Calu3 (cell line): ENCODE data around the gene CASP5. TPM values are rescaled to one million over a fixed set of nuclear protein-coding genes. Genes with fewer than 3 reads are reported as not detected.

Source experiments
- BruUV-seq: library from RNA; stranded (reverse); fragments of 400-500 nt; replicated peaks from 2 replicates; lab custom pipeline; 2021; lab: Mats Ljungman, UMichigan
- CTCF ChIA-PET: fragments of 300-600 bp; sonication (Branson Sonifier 250); formaldehyde crosslinking; loops from one replicate; lab custom pipeline; 2022; ENCODE audit warnings: antibody characterized with exemption; lab: Charles Lee
- DNase-seq: peaks from one replicate; pipeline ENCODE4 v3.0.0; 2022
- H3K27ac Mint-ChIP-seq: one replicate; pipeline ENCODE4 v1.8.0; 2022; ENCODE audit warnings: mixed read lengths; ENCODE audit not compliant: unreplicated experiment
- H3K27me3 Mint-ChIP-seq: one replicate; pipeline ENCODE4 v1.8.0; 2022; ENCODE audit warnings: mixed read lengths; ENCODE audit not compliant: unreplicated experiment
- H3K36me3 Mint-ChIP-seq: one replicate; pipeline ENCODE4 v1.8.0; 2022; ENCODE audit warnings: mild to moderate bottlenecking, moderate library complexity, mixed read lengths; ENCODE audit not compliant: insufficient read depth, unreplicated experiment
- H3K4me1 Mint-ChIP-seq: one replicate; pipeline ENCODE4 v1.8.0; 2022; ENCODE audit warnings: mild to moderate bottlenecking, low read depth, mixed read lengths; ENCODE audit not compliant: unreplicated experiment
- H3K4me3 Mint-ChIP-seq: one replicate; pipeline ENCODE4 v1.8.0; 2022; ENCODE audit warnings: mild to moderate bottlenecking, low read depth, moderate library complexity, mixed read lengths; ENCODE audit not compliant: unreplicated experiment
- H3K9me3 Mint-ChIP-seq: one replicate; pipeline ENCODE4 v1.8.0; 2022; ENCODE audit warnings: low read depth, mixed read lengths; ENCODE audit not compliant: unreplicated experiment
- intact Hi-C: fragments of 100-400 bp; cut with micrococcal nuclease; formaldehyde crosslinking; loops from one replicate; pipeline ENCODE4 v1.10.0; 2022; ENCODE audit not compliant: unreplicated experiment
- total RNA-seq: library from RNA; stranded (reverse); gene quantifications from 2 replicates; pipeline ENCODE4 v1.2.3, GENCODE V29; 2022
- TF ChIP-seq, protein P1 (sequence below): fragments of 200-600 bp; IDR thresholded peaks from one replicate; pipeline ENCODE4 v1.8.0; 2022; ENCODE audit warnings: antibody characterized with exemption; ENCODE audit not compliant: unreplicated experiment

The CASP5 gene
- total RNA-seq, 1 experiment from 2014 or later, result not detected

DNA sequence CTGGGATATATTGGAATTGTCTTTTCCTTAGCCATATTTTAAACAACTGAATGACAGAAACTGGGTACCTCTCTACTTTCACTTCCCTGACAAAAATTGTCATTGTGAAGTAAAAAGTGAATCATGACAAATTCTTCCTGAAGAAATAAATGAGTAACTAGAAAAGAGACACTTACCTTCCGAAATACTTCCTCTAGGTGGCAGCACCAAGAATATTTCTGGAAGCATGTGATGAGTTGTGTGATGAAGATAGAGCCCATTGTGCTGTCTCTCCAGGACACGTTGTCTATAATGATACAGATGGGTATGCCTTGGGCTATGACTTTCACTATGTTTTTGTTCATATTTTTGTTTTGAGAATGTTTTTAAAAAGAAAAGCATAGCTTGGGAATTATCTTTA is 76.1 kb downstream of the CASP5 start:
- peak; percentile 13 for DNase-seq
- BruUV-seq, result no TSS peak
- no peaks in the 10 kb centered on the region for H3K27me3 Mint-ChIP-seq
- H3K4me1 Mint-ChIP-seq, result peaks cover 8% of the 10 kb centered on the region
- no peaks in the 10 kb centered on the region for H3K9me3 Mint-ChIP-seq
- peak overlapping the region; percentile 13 for H3K27ac Mint-ChIP-seq
- TF ChIP-seq, protein P1, sequence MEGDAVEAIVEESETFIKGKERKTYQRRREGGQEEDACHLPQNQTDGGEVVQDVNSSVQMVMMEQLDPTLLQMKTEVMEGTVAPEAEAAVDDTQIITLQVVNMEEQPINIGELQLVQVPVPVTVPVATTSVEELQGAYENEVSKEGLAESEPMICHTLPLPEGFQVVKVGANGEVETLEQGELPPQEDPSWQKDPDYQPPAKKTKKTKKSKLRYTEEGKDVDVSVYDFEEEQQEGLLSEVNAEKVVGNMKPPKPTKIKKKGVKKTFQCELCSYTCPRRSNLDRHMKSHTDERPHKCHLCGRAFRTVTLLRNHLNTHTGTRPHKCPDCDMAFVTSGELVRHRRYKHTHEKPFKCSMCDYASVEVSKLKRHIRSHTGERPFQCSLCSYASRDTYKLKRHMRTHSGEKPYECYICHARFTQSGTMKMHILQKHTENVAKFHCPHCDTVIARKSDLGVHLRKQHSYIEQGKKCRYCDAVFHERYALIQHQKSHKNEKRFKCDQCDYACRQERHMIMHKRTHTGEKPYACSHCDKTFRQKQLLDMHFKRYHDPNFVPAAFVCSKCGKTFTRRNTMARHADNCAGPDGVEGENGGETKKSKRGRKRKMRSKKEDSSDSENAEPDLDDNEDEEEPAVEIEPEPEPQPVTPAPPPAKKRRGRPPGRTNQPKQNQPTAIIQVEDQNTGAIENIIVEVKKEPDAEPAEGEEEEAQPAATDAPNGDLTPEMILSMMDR, result peak; percentile 31
- intact Hi-C loops, result loop anchor here (5.0 kb wide), 1 partner anchor 915 kb away; no protein-coding TSS in a partner anchor
- CTCF ChIA-PET, result no interaction called here
- peaks cover 25% of the 10 kb centered on the region for H3K36me3 Mint-ChIP-seq
- no peak overlapping the region for H3K4me3 Mint-ChIP-seq

Other genes with a start within 250 kb of the CASP5 start
- not detected in 2 replicates for gene CASP12, start 124.7 kb downstream of the CASP5 start, total RNA-seq
- gene CASP4, start 54.6 kb downstream of the CASP5 start, total RNA-seq, result 53.1 and 67.7 TPM in 2 replicates
- gene CASP1, start 12.0 kb upstream of the CASP5 start, total RNA-seq, result 10.1 and 13.5 TPM in 2 replicates
- 8.8 and 13.0 TPM in 2 replicates for gene CARD16, start 22.2 kb upstream of the CASP5 start, total RNA-seq
- not detected in 2 replicates for gene CARD18, start 116.6 kb upstream of the CASP5 start, total RNA-seq